Non-pigmented ciliary epithelial cell (primary cell): ENCODE results near the gene NUPR1.
A peak's percentile ranks its signal among the peaks of the same experiment; 100 is the strongest.
"Not testable (repeated sequence)": the region's sequence is repeated elsewhere in the genome, so short reads cannot be mapped to it uniquely, and the experiment has no call there.

Experiments used
- DNase-seq: peaks from one replicate; pipeline ENCODE4 v3.0.0-alpha.2; 2010; ENCODE audit warnings: low read depth

The NUPR1 gene

DNA sequence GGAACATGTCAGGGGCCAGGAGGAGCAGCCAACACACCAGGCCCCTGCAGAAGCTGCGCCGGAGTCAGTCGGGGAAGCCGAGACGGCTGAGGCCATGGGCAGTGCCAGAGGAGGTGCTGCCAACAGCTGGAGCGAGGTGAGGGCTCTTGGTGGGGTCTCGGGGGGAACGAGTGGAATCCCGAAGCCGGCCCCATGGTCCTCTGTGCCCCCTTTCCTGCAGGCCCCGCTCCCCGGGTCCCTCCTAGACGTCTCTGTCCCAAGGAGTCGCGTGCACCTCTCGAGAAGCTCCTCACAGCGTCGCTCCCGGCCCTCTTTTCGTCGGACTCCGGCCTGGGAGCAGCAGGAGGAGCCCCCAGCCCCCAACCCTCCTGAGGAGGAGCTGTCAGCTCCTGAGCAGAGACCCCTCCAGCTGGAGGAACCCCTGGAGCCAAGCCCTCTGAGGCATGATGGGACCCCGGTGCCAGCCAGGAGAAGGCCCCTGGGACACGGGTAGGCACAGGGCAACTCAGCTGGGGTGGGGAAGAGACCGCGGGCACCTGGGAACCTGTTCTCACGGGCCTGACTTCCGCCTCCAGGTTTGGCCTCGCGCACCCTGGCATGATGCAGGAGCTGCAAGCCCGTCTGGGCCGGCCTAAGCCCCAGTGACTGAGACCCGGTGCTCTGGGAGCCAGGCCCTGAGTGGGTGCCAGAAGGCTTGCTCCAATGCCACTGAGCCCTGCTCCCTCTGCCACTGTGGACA is 40.7 kb downstream of the NUPR1 start:
- DNase-seq: no peak

DNA sequence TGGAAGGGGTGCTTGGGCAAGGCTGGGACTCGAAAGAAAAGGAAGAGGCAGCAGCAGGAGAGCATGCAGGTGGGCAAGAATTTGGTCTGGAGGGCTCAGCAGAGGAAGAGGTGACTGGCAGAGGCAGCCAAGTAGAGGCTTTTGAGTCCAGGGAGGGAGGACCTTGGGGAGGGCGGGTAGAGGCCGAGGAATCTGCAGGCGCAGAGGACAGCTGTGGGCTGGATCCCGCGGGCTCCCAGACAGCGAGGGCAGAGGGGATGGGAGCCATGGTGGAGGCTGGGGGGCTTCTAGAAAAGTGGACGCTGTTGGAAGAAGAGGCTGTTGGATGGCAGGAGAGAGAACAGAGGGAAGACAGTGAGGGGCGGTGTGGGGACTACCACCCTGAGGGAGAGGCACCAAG is 41.4 kb downstream of the NUPR1 start:
- DNase-seq: no peak

DNA sequence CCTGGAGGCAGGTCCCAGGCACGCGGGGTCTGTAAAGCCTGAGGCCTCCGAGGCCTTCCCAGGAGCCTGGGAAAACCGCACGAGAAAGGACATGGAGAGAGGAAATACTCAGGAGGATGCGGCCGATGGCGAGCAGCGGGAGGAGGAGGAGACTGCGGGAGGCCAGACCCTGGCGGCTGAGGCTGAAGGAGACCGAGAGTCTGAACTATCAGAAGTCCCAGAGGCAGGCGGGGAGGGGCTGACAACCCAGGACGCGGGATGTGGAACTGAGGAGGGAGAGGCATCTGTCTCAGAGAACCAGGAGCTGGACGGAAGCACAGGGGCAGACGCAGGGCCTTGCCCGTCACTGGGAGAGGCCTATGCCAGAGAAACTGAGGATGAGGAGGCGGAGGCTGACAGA is 41.9 kb downstream of the NUPR1 start:
- no peak for DNase-seq

DNA sequence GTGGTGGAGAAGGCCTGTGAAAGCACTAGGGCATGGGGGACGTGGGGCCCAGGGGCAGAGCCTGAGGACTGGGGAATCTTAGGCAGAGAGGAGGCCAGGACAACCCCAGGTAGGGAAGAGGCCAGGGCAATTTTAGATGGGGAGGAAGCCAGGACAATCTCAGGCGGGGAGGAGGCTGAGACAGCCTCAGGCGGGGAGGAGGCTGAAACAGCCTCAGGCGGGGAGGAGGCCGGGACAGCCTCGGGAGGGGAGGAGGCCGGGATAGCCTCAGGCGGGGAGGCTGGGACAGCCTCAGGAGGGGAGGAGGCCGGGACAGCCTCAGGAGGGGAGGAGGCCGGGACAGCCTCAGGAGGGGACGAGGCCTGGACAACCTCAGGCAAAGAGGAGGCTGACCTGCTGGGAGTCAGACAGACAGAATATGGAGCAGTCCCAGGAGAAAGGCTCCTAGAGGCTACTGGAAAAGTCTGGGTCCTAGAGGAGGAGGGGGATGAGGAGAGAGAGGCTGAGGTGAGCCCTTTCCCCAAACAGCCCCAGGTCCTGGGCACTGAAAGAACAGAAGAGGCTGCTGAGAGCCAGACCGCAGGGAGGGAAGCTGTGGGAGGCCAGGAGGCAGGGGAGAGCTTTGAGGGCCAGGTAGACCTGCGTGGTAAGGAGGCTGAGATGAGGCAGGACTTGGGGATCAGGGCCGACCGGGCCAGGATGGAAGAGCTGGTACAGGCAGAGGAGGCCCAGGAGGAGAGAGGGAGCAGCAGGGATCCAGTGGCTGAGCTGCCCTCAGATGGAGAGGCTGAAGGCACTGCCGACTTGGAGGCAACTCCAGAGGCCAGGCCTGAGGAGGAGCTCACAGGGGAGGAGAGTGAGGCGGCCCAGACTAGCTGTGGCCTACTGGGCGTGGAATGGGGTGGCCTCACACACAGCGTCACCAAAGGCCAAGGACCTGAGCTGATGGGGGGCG is 42.7 kb downstream of the NUPR1 start:
- DNase-seq: no peak

DNA sequence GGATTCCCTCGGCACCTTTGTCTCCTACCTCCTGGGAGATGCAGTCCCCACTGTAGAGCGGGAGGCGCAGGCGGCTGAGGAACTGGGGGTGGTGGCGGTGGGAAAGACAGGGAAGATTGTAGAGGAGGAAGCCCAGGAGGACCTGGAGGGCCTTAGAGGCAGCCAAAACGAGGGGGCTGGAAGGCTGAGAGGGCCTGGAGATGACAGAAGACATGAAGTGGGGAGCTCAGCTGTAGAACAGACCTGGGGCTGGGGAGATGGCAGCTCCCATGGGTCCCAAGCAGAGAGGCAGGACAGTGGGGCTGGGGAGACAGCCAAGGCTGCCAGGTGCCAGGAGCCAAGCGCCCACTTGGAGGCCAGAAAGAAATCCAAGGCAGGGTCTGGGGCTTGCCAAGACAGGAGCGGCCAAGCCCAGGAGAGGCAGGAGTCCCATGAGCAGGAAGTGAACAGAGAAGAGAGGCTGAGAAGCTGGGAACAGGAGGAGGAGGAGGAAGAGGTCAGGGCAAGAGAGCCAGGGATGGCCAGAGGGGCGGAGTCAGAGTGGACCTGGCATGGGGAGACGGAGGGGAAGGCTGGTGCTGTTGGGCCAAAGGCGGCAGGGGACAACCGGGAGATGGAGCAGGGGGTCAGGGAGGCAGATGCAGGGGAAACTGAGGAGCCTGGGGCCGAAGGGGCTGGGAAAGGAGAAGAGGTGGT is 43.5 kb downstream of the NUPR1 start:
- no peak for DNase-seq

DNA sequence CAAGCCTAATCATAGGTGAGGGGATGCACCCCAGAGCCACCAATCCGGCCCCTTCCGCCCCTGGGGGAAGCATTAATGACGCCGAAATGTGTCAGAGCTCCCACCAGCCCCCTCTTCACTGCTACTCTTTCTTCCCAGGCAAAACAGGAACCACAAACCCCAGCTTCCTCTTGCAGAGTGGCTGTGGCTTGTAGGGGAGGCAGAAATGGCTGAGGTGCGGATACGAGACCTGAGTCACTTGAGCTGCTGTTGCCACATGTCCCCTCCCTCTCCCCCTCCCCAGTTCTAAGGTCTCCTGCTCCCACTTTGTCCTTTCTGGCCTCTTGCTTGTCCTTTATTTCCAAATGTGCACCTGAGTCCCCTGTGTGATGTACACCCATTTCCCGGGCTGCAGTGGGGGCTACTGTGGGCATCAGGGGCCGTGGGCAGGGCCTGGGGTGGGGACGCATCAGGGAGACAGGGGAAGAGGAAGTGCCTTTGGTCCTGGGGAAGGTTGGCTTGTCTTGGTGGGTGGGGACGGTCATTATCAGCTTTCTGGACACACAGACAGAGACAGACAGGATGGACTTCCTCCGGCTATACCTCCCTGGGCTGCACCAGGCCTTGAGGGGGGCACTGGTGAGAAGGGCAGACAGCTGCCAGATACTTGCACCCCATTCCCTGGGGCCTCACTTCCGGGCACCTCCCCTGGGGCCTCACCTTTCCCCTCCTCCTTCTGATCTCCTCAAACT is 44.5 kb downstream of the NUPR1 start, which contains the start of gene APOBR:
APOBR (plus strand) TSS at position 523 of the 731 bp plus-strand sequence; CDS start at position 562, 39 bp downstream.
- no peak for DNase-seq

DNA sequence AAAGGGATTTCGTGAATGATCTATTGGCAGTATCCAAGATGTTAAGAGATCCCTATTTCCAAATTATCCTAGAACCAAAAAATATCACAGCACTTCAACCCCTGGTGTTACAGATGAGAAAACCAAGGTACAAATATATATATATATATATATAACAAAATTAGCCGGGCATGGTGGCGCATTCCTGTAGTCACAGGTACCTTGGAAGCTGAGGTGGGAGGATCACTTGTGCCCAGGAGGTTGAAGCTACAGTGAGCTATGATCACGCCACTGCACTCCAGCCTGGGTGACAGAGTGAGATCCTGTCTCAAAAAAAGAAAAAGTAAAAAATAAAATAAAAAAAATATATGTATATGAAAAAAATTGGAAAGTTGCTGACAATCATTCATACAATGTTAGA is 46.3 kb downstream of the NUPR1 start:
- no peak for DNase-seq

- DNase-seq: peak; percentile 72
These were observed 46.8 kb downstream of the NUPR1 start, which contains the start of gene CLN3 for GRCh38 chr16:28491970-28492474. TSS of gene CLN3 (minus strand) at chr16:28492074. CDS start at chr16:28491759, 315 bp downstream.

- no peak for DNase-seq
These were observed 47.4 kb downstream of the NUPR1 start for GRCh38 chr16:28491230-28491969.

DNA sequence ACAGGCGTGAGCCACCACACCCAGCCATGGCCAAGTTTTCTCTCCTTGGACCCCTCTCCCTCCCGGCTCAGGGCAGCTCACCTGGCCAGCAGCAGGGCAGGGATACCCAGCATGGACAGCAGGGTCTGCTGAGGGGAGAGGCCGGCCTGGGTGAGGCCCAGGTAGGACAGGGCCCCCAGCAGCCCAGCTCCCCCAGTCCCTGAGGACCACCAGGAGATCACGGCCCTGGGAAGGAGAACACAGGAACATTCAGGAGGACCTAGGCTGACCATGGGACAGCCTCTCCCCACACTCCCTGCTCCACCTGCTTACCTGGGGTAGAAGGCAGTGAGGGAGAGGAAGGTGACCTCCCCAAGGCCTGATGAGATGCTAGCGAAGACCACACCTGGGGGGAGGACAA is 52.5 kb downstream of the NUPR1 start:
- no peak for DNase-seq

- DNase-seq: not testable (repeated sequence)
These were observed 55.4 kb downstream of the NUPR1 start for GRCh38 chr16:28483361-28483760.
